GM12892 (cell line): ENCODE data around the gene KLF13.

ENCODE experiments used
- POLR2A ChIP-seq: IDR thresholded peaks from 2 replicates; pipeline ENCODE4 v1.6.1; 2011; ENCODE audit warnings: low read depth, low read length, control low read depth
- POLR2AphosphoS5 ChIP-seq: IDR thresholded peaks from 2 replicates; pipeline ENCODE4 v1.6.1; 2011; ENCODE audit warnings: low read depth, low read length, control low read depth
- TAF1 ChIP-seq: IDR thresholded peaks from 2 replicates; pipeline ENCODE4 v1.6.1; 2011; ENCODE audit warnings: low read depth, mild to moderate bottlenecking, control low read depth, low read length, borderline replicate concordance

DNA sequence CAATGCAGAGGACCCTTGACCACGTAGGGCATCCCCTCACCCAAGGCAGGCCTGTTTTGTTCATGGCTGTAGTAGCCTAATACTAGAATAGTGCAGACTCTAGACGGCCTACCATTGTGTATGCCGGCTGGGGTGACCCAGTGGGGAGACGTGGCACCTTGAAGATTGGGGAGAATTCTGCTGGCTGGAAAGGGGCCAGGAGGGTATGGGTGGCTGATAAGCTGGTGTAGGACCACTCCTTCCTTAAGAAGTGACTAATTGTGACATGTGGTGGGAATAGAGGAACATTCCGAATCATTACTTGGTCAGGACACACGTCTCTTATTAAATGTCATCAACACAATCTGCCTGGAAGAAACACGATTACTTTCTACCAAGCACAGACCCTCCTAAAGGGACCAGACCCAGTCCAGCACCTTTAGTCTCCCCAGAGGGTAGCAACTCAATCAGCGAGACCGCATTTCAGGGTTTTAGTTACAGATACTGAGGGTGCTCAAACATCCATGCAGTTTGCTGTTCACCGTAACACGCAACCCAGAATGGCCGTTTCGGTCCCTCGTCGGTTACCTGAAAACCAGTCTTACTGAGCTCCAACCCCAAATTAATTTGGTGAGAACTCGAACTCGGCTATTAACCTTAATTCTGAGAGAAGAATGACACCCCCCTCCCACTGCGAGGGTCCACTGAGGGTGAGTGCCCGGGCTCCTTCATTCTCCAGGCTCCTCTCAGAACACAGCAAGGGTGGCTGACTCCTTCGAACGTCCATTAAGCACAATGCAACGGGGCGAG lies 1.6 kb upstream of the KLF13 start:
- TF ChIP-seq POLR2A (peak; percentile 64), TAF1 (no peak), POLR2AphosphoS5 (peak; percentile 84)
